HG03280 (cell line): ENCODE results near the gene BEND4.

ENCODE experiments used
- ATAC-seq: cut with Tn5 transposase; IDR thresholded peaks from one replicate; pipeline ENCODE4 v1.9.1; 2021; ENCODE audit warnings: mild to moderate bottlenecking, moderate library complexity; ENCODE audit not compliant: unreplicated experiment

Gene BEND4

DNA sequence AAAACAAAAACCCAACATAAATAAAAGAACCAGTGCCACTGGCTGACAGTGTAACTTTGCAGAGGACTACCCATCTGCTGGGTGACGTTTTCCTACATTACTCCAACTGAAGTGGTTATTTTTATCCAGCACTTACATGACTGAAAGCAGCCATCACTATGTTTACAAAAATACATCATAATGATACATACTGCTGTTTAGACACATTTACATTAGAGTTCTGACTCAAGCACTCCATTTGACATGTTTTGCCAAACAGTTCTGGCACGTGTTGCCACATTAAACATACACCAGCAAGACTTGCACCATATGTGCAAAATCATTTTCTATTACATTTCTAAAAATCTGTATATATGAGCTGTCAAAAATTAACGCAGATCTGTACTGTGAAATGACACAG is 39.6 kb downstream of the BEND4 start:
- ATAC-seq = no peak

DNA sequence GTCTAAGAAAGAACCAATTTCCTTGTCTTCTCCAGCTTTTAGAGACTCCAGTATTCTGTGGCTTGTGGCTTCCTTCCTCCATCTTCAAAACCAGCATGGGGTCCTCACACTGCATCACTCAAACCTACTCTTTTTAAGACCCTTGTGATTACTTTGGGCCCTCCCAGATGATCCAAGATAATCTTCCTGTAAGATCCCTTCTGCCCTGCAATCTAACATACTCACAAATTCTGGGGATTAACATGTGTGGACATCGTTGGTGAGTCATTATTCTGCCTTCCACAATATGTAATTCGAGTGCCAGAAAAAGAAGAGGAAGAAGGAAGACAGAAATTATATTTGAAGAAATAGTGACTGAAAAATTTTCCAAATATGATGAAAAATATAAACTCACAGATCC is 47.9 kb downstream of the BEND4 start:
- no peak for ATAC-seq

DNA sequence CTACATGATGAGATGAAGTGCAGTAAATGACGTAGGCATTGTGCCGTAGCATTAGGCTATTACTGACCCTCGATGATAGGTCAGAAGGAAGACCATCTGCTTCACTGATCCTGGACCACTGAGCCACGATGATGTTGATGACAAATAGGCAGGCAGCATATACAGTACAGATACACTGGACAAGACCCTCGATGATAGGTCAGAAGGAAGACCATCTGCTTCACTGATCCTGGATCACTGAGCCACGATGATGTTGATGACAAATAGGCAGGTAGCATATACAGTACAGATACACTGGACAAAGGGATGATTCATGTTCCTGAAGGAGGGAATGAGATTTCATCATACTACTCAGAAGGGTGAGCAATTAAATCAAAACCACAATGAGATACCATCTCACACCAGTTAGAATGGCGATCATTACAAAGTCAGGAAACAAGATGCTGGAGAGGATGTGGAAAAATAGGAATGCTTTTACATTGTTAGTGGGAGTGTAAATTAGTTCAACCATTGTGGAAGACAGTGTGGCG is 50.9 kb downstream of the BEND4 start:
- no peak for ATAC-seq

DNA sequence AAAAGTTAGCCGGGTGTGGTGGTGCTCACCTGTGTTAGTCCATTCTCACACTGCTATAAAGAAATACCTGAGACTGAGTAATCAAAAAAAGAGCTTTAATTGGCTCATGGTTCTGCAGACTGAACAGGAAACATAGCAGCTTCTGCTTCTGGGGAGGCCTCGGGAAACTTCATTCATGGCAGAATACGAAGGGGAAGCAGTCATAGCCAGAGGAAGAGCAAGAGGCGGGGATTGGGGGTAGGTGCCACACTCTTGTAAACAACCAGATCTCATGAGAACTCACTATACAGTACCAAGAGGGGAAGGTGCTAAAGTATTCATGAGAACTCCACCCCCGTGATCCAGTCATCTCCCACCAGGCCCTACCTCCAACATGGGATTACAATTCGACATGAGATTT is 64.1 kb downstream of the BEND4 start:
- no peak for ATAC-seq

DNA sequence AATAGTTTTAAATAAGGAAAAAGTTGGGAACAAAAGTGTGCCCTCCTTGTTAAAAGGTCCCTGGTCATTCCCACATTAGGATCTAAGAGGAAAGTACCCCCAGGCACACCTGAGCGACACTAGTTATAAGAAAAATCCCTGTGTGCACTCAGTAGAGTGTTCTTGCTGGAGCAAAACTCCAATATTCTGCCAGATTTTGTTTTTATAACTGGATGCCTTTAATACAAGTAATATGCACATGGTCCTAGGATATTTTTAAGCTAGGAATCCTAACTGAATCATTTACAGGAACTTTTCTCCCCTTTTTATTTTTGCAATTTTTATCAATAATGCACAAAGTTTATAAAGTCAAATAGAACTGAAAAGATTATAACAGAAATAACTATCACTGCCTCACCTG is 68.6 kb downstream of the BEND4 start:
- ATAC-seq = no peak

GRCh38 chr4:42080306-42080705 is 72.1 kb downstream of the BEND4 start:
- ATAC-seq = no peak

DNA sequence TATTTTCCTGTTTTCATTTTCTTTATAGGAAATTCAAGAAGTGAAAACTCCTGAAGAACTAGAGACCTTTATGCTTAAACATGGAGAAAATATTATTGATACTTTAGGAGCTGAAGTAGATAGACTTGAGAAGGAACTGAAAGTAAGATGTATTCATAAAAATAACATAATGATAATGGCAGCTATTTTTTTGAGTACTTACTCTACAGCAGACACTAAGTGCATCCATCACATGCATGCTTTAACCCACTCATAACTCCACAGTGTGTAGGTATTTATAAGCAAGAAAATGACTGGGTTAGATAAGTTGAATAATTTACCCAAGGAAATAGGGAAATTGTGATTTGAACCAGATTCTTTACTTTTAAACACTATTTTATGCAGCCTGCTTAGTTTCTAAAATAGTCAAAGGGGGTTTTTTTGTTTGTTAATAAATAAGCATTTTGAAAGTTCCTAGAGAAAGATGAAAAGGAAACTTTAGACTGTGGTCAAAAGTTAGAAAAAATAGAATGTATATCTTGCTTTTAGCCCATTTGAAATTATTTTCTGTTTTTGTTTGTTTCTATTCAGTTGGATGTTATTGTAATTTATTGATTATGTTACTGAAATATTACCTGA is 74.2 kb downstream of the BEND4 start:
- peak; percentile 77 for ATAC-seq

DNA sequence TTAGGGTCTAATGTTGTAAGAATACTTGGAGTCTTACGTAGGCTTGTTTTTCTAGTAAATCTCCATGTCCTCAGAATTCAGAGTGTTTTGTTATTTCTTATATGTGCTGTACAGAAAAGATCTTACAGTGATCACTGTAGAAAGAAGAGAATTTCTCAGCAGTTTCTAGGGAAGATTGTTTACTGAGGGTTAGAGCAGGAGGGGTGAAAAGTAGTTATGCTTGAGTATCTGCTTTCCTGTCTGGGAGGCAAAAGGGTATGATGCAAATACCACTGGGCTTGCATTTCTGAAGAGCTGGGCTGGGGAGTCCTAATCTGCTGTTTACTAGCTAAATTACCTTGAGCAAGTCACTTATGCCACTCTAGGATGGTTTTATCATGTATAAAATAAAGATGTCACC is 78.2 kb downstream of the BEND4 start:
- no peak for ATAC-seq

GRCh38 chr4:42070463-42070862 is 82.0 kb downstream of the BEND4 start:
- ATAC-seq = no peak

DNA sequence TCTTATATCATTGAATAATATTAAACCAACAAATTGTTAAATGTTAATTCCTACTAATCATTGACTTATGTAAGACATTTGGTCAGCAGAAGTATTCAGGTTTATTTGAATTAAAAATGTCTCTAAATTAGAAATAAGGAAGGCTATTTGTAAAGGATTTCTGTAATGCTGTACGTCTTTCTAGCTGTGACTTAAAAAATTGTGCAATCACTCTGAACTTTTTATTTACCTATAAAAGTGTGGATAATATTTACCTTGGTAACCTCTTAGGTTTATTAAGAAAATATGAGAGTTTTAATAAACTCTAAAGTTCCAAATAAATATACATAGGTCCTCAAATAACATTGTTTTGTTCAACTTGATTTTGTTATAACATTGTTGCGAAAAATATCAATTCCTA is 85.2 kb downstream of the BEND4 start:
- no peak for ATAC-seq

GRCh38 chr4:42066402-42066801 is 86.1 kb downstream of the BEND4 start:
- ATAC-seq = no peak
